GM21717 (cell line): Measurements from ENCODE around the gene MYOM3.
"Not testable (repeated sequence)": the region's sequence is repeated elsewhere in the genome, so short reads cannot be mapped to it uniquely, and the experiment has no call there.

ENCODE experiments used
- ATAC-seq: cut with Tn5 transposase; IDR thresholded peaks from one replicate; pipeline ENCODE4 v1.9.1; 2021; ENCODE audit warnings: mild to moderate bottlenecking, moderate library complexity; ENCODE audit not compliant: unreplicated experiment

The MYOM3 gene

GRCh38 chr1:24045771-24046170 is 66.2 kb downstream of the MYOM3 start:
- no peak for ATAC-seq

DNA sequence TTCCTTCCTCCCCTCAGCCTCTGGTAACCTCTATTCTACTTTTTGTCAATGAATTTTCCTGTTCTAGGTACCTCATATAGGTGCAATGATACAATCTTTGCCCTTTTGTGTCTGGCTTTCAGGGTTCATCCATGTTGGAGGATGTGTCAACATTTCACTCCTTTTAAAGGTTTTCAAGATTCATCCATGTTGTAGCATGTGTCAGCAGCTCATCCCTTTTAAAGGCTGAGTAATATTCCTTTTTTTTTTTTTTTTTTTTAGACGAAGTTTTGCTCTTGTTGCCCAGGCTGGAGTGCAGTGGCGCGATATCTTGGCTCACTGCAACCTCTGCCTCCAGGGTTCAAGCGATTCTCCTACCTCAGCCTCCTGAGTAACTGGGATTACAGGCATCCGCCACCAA is 67.3 kb downstream of the MYOM3 start:
- not testable (repeated sequence) for ATAC-seq

GRCh38 chr1:24043345-24044032 is 68.4 kb downstream of the MYOM3 start:
- no peak for ATAC-seq

DNA sequence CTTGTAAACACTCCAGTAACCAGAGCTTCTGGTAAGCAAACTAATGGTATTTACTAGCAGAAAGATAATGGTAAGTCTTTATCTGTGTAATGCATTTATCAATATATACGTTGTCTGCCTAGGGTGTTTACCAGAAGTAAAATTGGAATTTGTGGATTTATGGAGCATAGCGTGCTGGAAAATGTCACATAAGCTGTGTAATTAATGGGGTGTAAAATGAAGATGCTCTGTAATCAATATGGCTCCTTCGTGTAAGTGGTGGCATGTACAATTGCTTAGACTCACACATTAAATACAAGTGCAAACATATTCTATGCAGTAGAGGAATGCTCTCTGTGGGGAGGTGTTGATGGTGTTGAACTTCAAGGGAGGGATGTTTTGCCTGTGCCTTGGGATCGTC is 69.6 kb downstream of the MYOM3 start:
- ATAC-seq: no peak

- no peak for ATAC-seq
These were observed 75.8 kb downstream of the MYOM3 start for GRCh38 chr1:24036088-24036487.

DNA sequence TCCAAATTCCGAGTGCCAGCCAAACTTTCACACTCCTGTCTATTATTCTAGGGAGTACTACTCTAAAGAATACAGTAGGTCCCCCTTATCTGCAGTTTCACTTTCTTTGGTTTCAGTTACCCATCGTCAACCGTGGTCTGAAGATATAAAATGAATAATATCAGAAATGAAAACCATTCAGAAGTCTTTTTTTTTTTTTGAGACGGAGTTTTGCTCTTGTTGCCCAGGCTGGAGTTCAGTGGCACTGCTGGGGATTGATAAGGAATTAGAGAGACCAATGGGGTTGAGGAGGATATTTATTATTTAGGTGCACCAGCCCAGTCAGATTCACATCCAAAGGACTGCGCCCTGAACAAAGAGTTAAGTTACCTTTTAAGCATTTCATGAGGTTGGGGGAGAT is 79.0 kb downstream of the MYOM3 start:
- ATAC-seq: no peak

DNA sequence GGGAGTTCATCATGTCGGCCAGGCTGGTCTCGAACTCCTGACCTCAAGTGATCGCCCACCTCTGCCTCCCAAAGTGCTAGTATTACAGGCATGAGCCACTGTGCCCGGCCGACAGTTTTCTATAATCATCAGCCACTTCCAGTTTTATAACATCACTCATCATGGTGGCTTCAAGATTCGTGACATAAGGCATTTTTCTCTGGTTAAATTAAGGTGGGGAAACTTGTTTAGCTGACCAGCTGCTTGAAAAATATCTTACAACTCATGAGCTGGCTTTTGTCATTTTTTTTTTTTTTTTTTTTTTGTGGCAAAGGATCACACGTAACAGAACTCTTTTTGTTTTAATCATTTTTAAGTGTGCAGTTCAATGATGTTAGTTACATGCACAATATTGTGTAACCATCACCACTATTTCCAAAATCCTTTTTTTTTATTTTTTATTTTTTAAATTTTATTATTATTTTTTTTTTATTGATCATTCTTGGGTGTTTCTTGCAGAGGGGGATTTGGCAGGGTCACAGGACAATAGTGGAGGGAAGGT is 80.9 kb downstream of the MYOM3 start:
- ATAC-seq: not testable (repeated sequence)

- no peak for ATAC-seq
These were observed 84.0 kb downstream of the MYOM3 start for GRCh38 chr1:24027838-24028468.

GRCh38 chr1:24022581-24023361 is 89.2 kb downstream of the MYOM3 start:
- no peak for ATAC-seq

DNA sequence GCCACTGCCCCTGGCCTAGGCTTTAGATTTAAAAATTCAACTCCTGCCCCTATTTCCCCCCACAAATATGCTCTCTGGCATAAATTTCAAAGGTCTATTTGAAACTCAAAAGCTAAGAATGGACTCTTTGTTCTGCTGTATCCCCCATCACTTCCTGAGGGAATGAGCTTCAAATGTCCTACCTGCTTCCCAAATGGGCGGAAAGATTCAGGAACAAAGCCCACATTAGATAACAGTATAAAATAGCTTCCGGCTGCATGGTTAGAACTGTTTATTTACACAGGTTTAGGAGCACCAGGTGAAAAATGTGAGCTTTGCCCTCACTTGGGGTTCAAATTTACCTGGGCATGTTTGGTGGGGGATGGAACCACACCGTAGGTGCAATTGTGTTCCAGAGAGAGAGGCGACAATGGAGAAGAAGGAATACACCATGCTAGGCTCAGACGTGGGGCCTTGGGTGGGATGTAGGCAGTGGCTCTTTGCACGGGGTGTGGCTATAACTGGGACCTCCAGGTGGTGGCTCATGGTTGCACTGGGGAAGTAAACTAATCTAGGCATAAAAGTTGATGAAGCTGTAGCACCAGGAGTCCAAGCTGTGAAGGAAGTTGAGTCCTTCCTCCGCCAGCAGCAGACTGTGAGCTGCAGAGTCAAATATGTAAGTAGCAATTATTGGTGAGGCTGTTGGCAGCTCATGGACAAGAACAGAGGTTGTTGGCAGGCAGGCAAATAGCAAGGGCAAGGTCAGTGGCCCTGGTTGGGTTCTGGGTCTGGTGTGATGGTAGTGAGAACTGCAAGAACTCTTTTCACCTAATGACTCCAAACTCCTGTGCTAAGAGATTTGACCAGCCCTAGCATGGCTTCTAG is 90.3 kb downstream of the MYOM3 start:
- ATAC-seq: no peak

DNA sequence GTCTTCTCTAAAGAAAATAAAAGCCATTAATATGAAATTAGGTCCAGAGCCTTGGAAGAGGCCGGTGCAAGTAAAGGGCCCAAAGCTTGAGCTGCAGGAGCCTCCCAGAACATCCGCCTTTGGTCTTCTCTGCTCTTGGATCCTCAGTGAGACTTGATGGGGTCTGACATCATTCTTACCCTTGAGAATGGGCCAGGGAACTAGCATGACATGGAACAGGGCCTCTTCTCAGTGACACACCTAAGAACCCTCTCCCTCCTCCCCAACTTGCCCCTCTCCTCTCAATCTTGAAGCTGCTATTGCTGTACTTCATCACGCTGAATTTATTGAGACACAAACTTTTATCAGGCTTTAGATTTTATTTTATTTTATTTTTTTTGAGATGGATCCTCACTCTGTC is 91.5 kb downstream of the MYOM3 start:
- no peak for ATAC-seq

DNA sequence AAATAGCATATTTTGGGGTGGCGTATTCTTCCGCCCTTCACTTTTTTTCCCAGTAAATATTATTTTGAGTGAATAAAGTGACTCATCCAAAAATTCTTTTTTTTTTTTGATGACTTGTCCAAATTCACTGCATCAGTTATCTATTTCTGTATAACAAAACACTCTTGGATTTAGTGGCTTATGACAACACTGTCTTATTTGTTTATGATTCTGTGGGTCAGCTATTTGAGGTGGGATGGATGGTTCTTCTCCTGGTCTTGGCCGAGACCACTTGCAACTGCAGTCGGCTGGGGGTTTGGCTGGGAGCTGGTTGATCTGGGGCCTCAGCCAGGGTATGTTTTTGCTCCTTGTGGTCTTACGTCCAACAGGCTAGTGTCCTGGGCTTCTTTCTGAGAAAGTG is 91.9 kb downstream of the MYOM3 start:
- ATAC-seq: no peak

DNA sequence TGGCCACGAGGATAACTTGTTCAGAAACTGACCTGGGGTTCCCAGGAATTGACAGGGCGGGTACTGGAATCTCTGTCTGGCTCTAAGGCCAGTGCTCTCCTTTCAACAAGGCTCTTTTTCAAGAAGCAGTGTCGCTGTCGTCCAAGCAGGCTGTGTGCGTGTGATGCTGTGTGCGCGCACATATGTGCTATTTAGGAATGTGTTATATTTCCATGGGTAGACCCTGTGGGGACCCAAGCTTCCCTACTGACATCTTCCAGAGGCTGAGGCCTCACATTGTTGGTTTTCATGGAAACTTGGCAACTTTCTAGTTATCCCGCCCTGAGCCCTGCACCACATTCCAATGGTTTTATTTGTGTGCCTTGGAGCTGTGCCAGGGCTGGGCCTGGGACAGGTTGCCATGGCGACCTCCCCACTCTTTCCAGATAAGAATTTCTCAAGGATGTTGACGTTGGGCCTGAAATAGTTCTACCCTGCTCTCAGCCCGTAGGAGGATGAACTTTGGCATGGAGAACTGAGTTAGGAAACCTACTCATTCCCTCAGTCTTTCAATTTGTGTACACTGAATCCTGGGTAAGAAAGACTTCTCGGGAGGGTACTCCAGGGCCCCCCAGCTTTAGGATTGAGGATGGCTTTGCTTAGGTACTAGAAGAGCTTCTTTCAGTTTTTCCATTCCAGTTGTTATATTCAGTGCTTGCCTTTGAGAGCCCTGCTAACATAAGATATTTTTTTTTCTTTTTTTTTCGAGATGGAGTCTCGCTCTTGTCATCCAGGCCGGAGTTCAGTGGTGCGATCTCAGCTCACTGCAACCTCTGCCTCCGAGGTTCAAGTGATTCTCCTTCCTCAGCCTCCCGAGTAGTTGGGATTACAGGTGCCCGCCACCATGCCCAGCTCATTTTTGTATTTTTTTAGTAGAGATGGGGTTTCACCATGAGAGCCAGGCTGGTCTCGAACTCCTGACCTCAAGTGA is 93.0 kb downstream of the MYOM3 start:
- ATAC-seq: no peak

GRCh38 chr1:24015221-24016210 is 96.4 kb downstream of the MYOM3 start:
- no peak for ATAC-seq

- ATAC-seq: not testable (repeated sequence)
These were observed 99.1 kb downstream of the MYOM3 start for GRCh38 chr1:24012878-24013277.

- no peak for ATAC-seq
These were observed 101.3 kb downstream of the MYOM3 start for GRCh38 chr1:24010650-24011049.

DNA sequence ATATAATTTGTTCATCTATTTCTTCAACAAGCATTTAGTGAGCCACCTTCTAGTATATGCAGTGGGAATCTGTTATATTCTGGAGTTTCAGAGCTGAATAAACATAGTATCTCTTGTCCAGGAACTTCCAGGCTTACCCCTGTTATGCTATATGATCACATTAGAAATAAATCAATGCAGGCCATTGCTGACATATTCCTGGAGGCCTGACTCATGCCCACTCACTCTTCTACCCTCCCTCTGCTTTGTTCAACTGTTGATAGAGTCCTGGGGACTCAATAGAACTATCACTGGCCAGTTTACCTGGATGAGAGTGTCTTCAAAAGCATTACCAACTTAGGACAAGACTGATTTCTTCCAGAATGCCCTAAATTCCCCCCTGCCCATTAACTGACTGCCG is 102.5 kb downstream of the MYOM3 start:
- ATAC-seq: no peak

DNA sequence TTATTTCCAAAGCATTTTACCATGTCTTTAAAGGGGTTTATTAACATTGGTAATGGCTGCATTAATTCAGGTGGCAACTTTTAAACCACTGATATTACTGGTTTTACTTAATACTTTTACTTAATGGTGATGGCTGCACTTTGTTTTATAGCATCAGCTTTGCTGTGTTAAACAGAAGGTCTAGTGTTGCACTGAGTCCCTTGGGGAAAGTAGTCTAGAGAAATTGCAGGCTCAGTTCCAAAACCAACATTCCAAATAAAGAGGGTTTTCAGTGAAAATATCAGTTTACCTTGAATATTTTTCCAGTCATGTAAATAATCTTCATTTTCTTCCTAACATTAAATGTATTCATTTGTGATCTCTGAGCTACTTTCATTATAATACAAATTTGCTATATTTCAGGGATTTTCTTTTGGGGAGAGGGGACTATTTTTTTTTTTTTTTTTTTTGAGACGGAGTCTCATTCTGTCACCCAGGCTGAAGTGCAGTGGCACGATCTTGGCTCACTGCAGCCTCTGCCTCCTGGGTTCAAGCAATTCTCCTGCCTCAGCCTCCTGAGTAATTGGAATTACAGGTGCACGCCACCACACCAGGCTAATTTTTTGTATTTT is 103.3 kb downstream of the MYOM3 start:
- ATAC-seq: not testable (repeated sequence)
